ENCODE measurements around the gene ADCY4.

- peak; percentile 84 for TF ChIP-seq MAX (IDR thresholded peaks at IDR 0.05)
- no peak for TF ChIP-seq SAP30 (IDR thresholded peaks at IDR 0.05; ENCODE audit: insufficient read depth, insufficient replicate concordance, low read length)
- TF ChIP-seq YY1 (IDR thresholded peaks at IDR 0.05; ENCODE audit: low read depth, low read length), result no peak
- TF ChIP-seq, protein P1, sequence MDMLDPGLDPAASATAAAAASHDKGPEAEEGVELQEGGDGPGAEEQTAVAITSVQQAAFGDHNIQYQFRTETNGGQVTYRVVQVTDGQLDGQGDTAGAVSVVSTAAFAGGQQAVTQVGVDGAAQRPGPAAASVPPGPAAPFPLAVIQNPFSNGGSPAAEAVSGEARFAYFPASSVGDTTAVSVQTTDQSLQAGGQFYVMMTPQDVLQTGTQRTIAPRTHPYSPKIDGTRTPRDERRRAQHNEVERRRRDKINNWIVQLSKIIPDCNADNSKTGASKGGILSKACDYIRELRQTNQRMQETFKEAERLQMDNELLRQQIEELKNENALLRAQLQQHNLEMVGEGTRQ (IDR thresholded peaks at IDR 0.05; ENCODE audit: low read length), result no peak
- TF ChIP-seq CTCF (IDR thresholded peaks at IDR 0.05; ENCODE audit: control extremely low read depth in 1 of 3, insufficient read depth in 1 of 3, low read depth in 1 of 3, low read length in 3 of 3), result no peak
- TF ChIP-seq POLR2AphosphoS5 (IDR thresholded peaks at IDR 0.05; ENCODE audit: low read depth, low read length), result peak; percentile 86
- TF ChIP-seq SP4 (IDR thresholded peaks at IDR 0.05; ENCODE audit: low read length), result 0 out of 2 replicates have a peak, but pooled peaks have one; percentile 41
- no peak for TF ChIP-seq RAD21 (IDR thresholded peaks at IDR 0.05 in 1 of 2, conservative IDR thresholded peaks at IDR 0.05 in 1 of 2; ENCODE audit: low read depth in 2 of 2, low read length in 2 of 2)
- TF ChIP-seq SIX5 (IDR thresholded peaks at IDR 0.05; ENCODE audit: low read depth, low read length), result no peak
Observed at GRCh38 chr14:24299255-24300191, 35.3 kb downstream of the ADCY4 start, which contains the start of the genes DHRS1 and NOP9.
